Naive thymus-derived CD8-positive, alpha-beta T cell (primary cell): ENCODE data around the gene HECTD3. TPM values are rescaled to one million over a fixed set of nuclear protein-coding genes. Genes with fewer than 3 reads are reported as not detected.
"Not testable (repeated sequence)": the region's sequence is repeated elsewhere in the genome, so short reads cannot be mapped to it uniquely, and the experiment has no call there.

Source experiments
- ATAC-seq, 2 donors: fragments of 150-1000 bp; cut with Tn5 transposase in 1 of 2; sonication (Bioruptor Pico), chemical (Tn5 transposase) in 1 of 2; 1 replicate in 1 of 2; 2 replicates in 1 of 2; pipeline ENCODE4 v1.10.0; 2021; ENCODE audit warnings: mild to moderate bottlenecking in 2 of 2, moderate library complexity in 2 of 2
- POLR2A ChIA-PET: fragments of 350-600 bp; sonication (Branson Sonifier 250); formaldehyde crosslinking; loops from one replicate; lab custom pipeline; 2021; ENCODE audit warnings: antibody characterized with exemption; lab: Charles Lee
- DNase-seq, 10 donors: peaks; one replicate each; pipeline versions ENCODE4 v3.0.0 to v3.0.0-alpha.2; 2020 to 2022
- H3K27ac Mint-ChIP-seq, 10 donors: one replicate each; pipeline ENCODE4 v1.8.0; 2020 to 2022; ENCODE audit warnings: mild to moderate bottlenecking in 10 of 10, mixed read lengths in 10 of 10, moderate library complexity in 4 of 10, inconsistent platforms in 1 of 10
- H3K27me3 Mint-ChIP-seq, 5 donors: one replicate each; pipeline ENCODE4 v1.8.0; 2021 to 2022; ENCODE audit warnings: mixed read lengths in 5 of 5
- H3K36me3 Mint-ChIP-seq, 3 donors: one replicate each; pipeline ENCODE4 v1.8.0; 2020 to 2022; ENCODE audit warnings: mixed read lengths in 3 of 3, mild to moderate bottlenecking in 2 of 3, inconsistent platforms in 1 of 3
- H3K4me1 Mint-ChIP-seq, 4 donors: one replicate each; pipeline ENCODE4 v1.8.0; 2021 to 2022; ENCODE audit warnings: mixed read lengths in 4 of 4
- H3K4me3 Mint-ChIP-seq, 10 donors: one replicate each; pipeline ENCODE4 v1.8.0; 2020 to 2022; ENCODE audit warnings: mild to moderate bottlenecking in 10 of 10, mixed read lengths in 10 of 10, moderate library complexity in 6 of 10, inconsistent platforms in 1 of 10
- H3K9me3 Mint-ChIP-seq, 9 donors: one replicate each; pipeline ENCODE4 v1.8.0; 2020 to 2022; ENCODE audit warnings: mixed read lengths in 9 of 9, mild to moderate bottlenecking in 3 of 9, inconsistent platforms in 1 of 9, moderate library complexity in 1 of 9
- polyA plus RNA-seq, 3 donors: library from polyadenylated mRNA; unstranded; fragments of 300-500 nt; fragmentation: Illumina TruSeq; gene quantifications; one replicate each; pipeline ENCODE4 v1.2.3, GENCODE V29; 2021
- total RNA-seq, 8 experiments: library from RNA in 2 of 8; stranded (reverse) in 2 of 8; gene quantifications; one replicate each; pipeline ENCODE4 v1.2.3 and lab custom pipeline; 2021 to 2026

Gene HECTD3
- total and polyA plus RNA-seq, 5 experiments from 2014 or later: 7.2 to 49.3 (median 17.8) TPM

GRCh38 chr1:45002650-45003645, 8.2 kb downstream of the HECTD3 start:
- Mint-ChIP-seq H3K4me3 (no peak overlapping the region), H3K36me3 (peaks cover 0 to 63% (median 6%) of the 10 kb centered on the region in 3 donors), H3K27me3 (no peaks in the 10 kb centered on the region), H3K4me1 (peaks cover 4 to 12% (median 9%) of the 10 kb centered on the region in 4 donors), H3K9me3 (no peaks in the 10 kb centered on the region), H3K27ac (peak overlapping the region in 8 of 10 donors; percentile 9 to 79 (median 50))
- POLR2A ChIA-PET: interaction anchor here (0.9 kb wide), 1 partner anchor 270 kb away, joined by 3 read pairs; no protein-coding TSS in a partner anchor
- no peak for ATAC-seq
- no peak for DNase-seq

- H3K9me3 Mint-ChIP-seq, H3K4me3 Mint-ChIP-seq, ATAC-seq, DNase-seq, H3K27me3 Mint-ChIP-seq, POLR2A ChIA-PET: not testable (repeated sequence)
- peaks cover 0 to 50% (median 6%) of the 10 kb centered on the region in 3 donors for H3K36me3 Mint-ChIP-seq
- H3K4me1 Mint-ChIP-seq: peaks cover 4 to 12% (median 9%) of the 10 kb centered on the region in 4 donors
- H3K27ac Mint-ChIP-seq: peak overlapping the region in 1 of 10 donors; percentile 75
Measured at GRCh38 chr1:45001576-45001975, 9.5 kb downstream of the HECTD3 start.

GRCh38 chr1:45001011-45001481, 10.1 kb downstream of the HECTD3 start:
- Mint-ChIP-seq H3K9me3 (no peaks in the 10 kb centered on the region), H3K4me1 (peaks cover 4 to 12% (median 9%) of the 10 kb centered on the region in 4 donors), H3K27ac (peak overlapping the region in 9 of 10 donors; percentile 7 to 91 (median 55)), H3K36me3 (peaks cover 0 to 46% (median 6%) of the 10 kb centered on the region in 3 donors), H3K27me3 (no peaks in the 10 kb centered on the region), H3K4me3 (no peak overlapping the region)
- ATAC-seq: no peak
- POLR2A ChIA-PET: interaction anchor here (0.6 kb wide), 1 partner anchor 201 kb away, joined by 3 read pairs; no protein-coding TSS in a partner anchor
- DNase-seq: no peak

- POLR2A ChIA-PET: interaction anchor here (0.6 to 1.6 kb wide), 2 partner anchors 12 to 79 kb away, joined by 3 to 4 read pairs; partner anchors contain the start of gene HECTD3
- H3K9me3 Mint-ChIP-seq: no peaks in the 10 kb centered on the region
- no peak overlapping the region for H3K4me3 Mint-ChIP-seq
- peak overlapping the region in 2 of 10 donors; percentile 12 to 25 for H3K27ac Mint-ChIP-seq
- peaks cover 0 to 29% (median 1%) of the 10 kb centered on the region in 3 donors for H3K36me3 Mint-ChIP-seq
- no peaks in the 10 kb centered on the region for H3K27me3 Mint-ChIP-seq
- H3K4me1 Mint-ChIP-seq: peaks cover 4 to 12% (median 9%) of the 10 kb centered on the region in 4 donors
- no peak for DNase-seq
- no peak for ATAC-seq
Measured at GRCh38 chr1:44999232-44999631, 11.9 kb downstream of the HECTD3 start.

GRCh38 chr1:44995467-44996238, 15.5 kb downstream of the HECTD3 start:
- Mint-ChIP-seq H3K9me3 (no peaks in the 10 kb centered on the region), H3K4me1 (peaks cover 0 to 4% (median 3%) of the 10 kb centered on the region in 4 donors), H3K36me3 (no peaks in the 10 kb centered on the region), H3K4me3 (no peak overlapping the region), H3K27me3 (no peaks in the 10 kb centered on the region), H3K27ac (no peak overlapping the region)
- POLR2A ChIA-PET: no interaction called here
- ATAC-seq: no peak
- DNase-seq: no peak

GRCh38 chr1:44994309-44994898, 16.7 kb downstream of the HECTD3 start:
- Mint-ChIP-seq H3K4me1 (no peaks in the 10 kb centered on the region), H3K4me3 (no peak overlapping the region), H3K27ac (no peak overlapping the region), H3K27me3 (no peaks in the 10 kb centered on the region), H3K36me3 (no peaks in the 10 kb centered on the region), H3K9me3 (no peaks in the 10 kb centered on the region)
- ATAC-seq (no peak), DNase-seq (no peak)
- POLR2A ChIA-PET: no interaction called here

- H3K9me3 Mint-ChIP-seq: no peaks in the 10 kb centered on the region
- H3K4me3 Mint-ChIP-seq: peak overlapping the region in 6 of 10 donors; percentile 23 to 72 (median 36)
- POLR2A ChIA-PET: interaction anchor here (1.4 to 3.9 kb wide), 3 partner anchors 22 to 213 kb away, joined by 5 to 51 read pairs (median 11); partner anchors contain the start of genes HECTD3, RPS8 and UROD
- H3K27me3 Mint-ChIP-seq: no peaks in the 10 kb centered on the region
- peaks cover 0 to 2% (median 0%) of the 10 kb centered on the region in 3 donors for H3K36me3 Mint-ChIP-seq
- ATAC-seq (no peak), DNase-seq (no peak)
- H3K4me1 Mint-ChIP-seq: peaks cover 9 to 25% (median 19%) of the 10 kb centered on the region in 4 donors
- no peak overlapping the region for H3K27ac Mint-ChIP-seq
Measured at GRCh38 chr1:44988531-44989156, 22.5 kb downstream of the HECTD3 start.

- ATAC-seq: no peak
Measured at GRCh38 chr1:44985747-44986359, 25.3 kb downstream of the HECTD3 start.

GRCh38 chr1:44977372-44977771, 33.8 kb downstream of the HECTD3 start:
- H3K4me3 Mint-ChIP-seq, H3K27ac Mint-ChIP-seq, H3K9me3 Mint-ChIP-seq, DNase-seq, POLR2A ChIA-PET, ATAC-seq, H3K27me3 Mint-ChIP-seq: not testable (repeated sequence)
- Mint-ChIP-seq H3K4me1 (peaks cover 4 to 13% (median 7%) of the 10 kb centered on the region in 4 donors), H3K36me3 (peaks cover 18 to 83% (median 32%) of the 10 kb centered on the region in 3 donors)

More at GRCh38 chr1:44985747-44986359, 25.3 kb downstream of the HECTD3 start:
- POLR2A ChIA-PET: interaction anchor here (0.6 to 3.9 kb wide), 20 partner anchors 26 to 701 kb away, joined by 3 to 51 read pairs (median 4); partner anchors contain the start of genes BEST4, HECTD3, MMACHC and MUTYH
- Mint-ChIP-seq H3K9me3 (no peaks in the 10 kb centered on the region), H3K27me3 (no peaks in the 10 kb centered on the region), H3K36me3 (peaks cover 0 to 10% (median 2%) of the 10 kb centered on the region in 3 donors), H3K27ac (peak overlapping the region in 9 of 10 donors; percentile 88 to 97 (median 94)), H3K4me3 (peak overlapping the region; percentile 94 to 100 (median 99)), H3K4me1 (peaks cover 9 to 27% (median 23%) of the 10 kb centered on the region in 4 donors)
- no peak for DNase-seq

- POLR2A ChIA-PET: interaction anchor here (0.6 kb wide), 1 partner anchor 518 kb away, joined by 4 read pairs; no protein-coding TSS in a partner anchor
- Mint-ChIP-seq H3K27me3 (no peaks in the 10 kb centered on the region), H3K4me1 (peaks cover 4 to 10% (median 6%) of the 10 kb centered on the region in 4 donors), H3K4me3 (no peak overlapping the region), H3K9me3 (no peaks in the 10 kb centered on the region), H3K36me3 (peaks cover 18 to 87% (median 32%) of the 10 kb centered on the region in 3 donors), H3K27ac (peak overlapping the region in 1 of 10 donors; percentile 28)
- no peak for ATAC-seq
- DNase-seq: no peak
Measured at GRCh38 chr1:44976252-44976651, 34.9 kb downstream of the HECTD3 start.

- H3K4me3 Mint-ChIP-seq: peak overlapping the region in 1 of 10 donors; percentile 41
- H3K27ac Mint-ChIP-seq: peak overlapping the region in 2 of 10 donors; percentile 7 to 46
- DNase-seq (no peak), ATAC-seq (no peak)
- POLR2A ChIA-PET: interaction anchor here (0.7 kb wide), 2 partner anchors 144 to 505 kb away, joined by 3 read pairs; no protein-coding TSS in a partner anchor
- peaks cover 5 to 12% (median 8%) of the 10 kb centered on the region in 4 donors for H3K4me1 Mint-ChIP-seq
- H3K9me3 Mint-ChIP-seq: no peaks in the 10 kb centered on the region
- no peaks in the 10 kb centered on the region for H3K27me3 Mint-ChIP-seq
- peaks cover 18 to 83% (median 28%) of the 10 kb centered on the region in 3 donors for H3K36me3 Mint-ChIP-seq
Measured at GRCh38 chr1:44973645-44974044, 37.5 kb downstream of the HECTD3 start.
